OCI-LY1 (cell line): ENCODE measurements around the gene CD200.

Experiments used
- H2AFZ ChIP-seq: fragments of 200-600 bp; sonication (generic), shearing (Covaris generic); 2 replicates; pipeline ENCODE4 v1.6.0; 2014; ENCODE audit warnings: antibody characterized with exemption, mild to moderate bottlenecking, low read length
- H3F3A ChIP-seq: fragments of 200-600 bp; sonication (generic), shearing (Covaris generic); 2 replicates; pipeline ENCODE4 v1.6.0; 2014; ENCODE audit warnings: mild to moderate bottlenecking, antibody characterized with exemption, low read length, moderate library complexity; ENCODE audit not compliant: insufficient read depth
- H3K27ac ChIP-seq: fragments of 200-600 bp; sonication (generic); 2 replicates; pipeline ENCODE4 v1.5.1; 2014; ENCODE audit warnings: low read length, mixed run types, mild to moderate bottlenecking, low read depth; ENCODE audit not compliant: poor library complexity, severe bottlenecking
- H3K27me3 ChIP-seq: fragments of 200-600 bp; sonication (generic); 2 replicates; pipeline ENCODE4 v1.6.0; 2014; ENCODE audit warnings: antibody characterized with exemption, mild to moderate bottlenecking, low read length, moderate library complexity; ENCODE audit not compliant: insufficient read depth
- H3K36me3 ChIP-seq: fragments of 200-600 bp; sonication (generic); 2 replicates; pipeline ENCODE4 v1.6.1; 2014; ENCODE audit warnings: mild to moderate bottlenecking, antibody characterized with exemption, low read length, moderate library complexity, mixed read lengths; ENCODE audit not compliant: insufficient read depth
- H3K4me1 ChIP-seq: fragments of 200-600 bp; sonication (generic); 2 replicates; pipeline ENCODE4 v1.5.1; 2014; ENCODE audit warnings: mild to moderate bottlenecking, low read length, moderate library complexity; ENCODE audit not compliant: insufficient read depth, severe bottlenecking
- H3K4me2 ChIP-seq: fragments of 200-600 bp; sonication (generic), shearing (Covaris generic); 2 replicates; pipeline ENCODE4 v1.6.1; 2014; ENCODE audit warnings: low read length
- H3K4me3 ChIP-seq: fragments of 200-600 bp; sonication (generic); 2 replicates; pipeline ENCODE4 v1.5.1; 2014; ENCODE audit warnings: low read length, low read depth, mild to moderate bottlenecking, mixed read lengths; ENCODE audit not compliant: poor library complexity, severe bottlenecking
- H3K79me2 ChIP-seq: fragments of 200-600 bp; shearing (Covaris generic); 2 replicates; pipeline ENCODE4 v1.6.1; 2016; ENCODE audit warnings: mixed run types, low read length, mixed read lengths; ENCODE audit not compliant: insufficient read depth
- H3K9ac ChIP-seq: fragments of 200-600 bp; sonication (generic), shearing (Covaris generic); 2 replicates; pipeline ENCODE4 v1.6.1; 2014; ENCODE audit warnings: mild to moderate bottlenecking, low read length, mixed read lengths
- H3K9me2 ChIP-seq: fragments of 200-600 bp; sonication (generic), shearing (Covaris generic); 2 replicates; pipeline ENCODE4 v1.6.1; 2014; ENCODE audit warnings: low read depth, mild to moderate bottlenecking, low read length, mixed read lengths
- H3K9me3 ChIP-seq: fragments of 200-600 bp; shearing (Covaris generic); 2 replicates; pipeline ENCODE4 v1.6.1; 2014; ENCODE audit warnings: low read length, mixed read lengths
- H4K20me1 ChIP-seq: fragments of 200-600 bp; sonication (generic), shearing (Covaris generic); 2 replicates; pipeline ENCODE4 v1.6.0; 2016; ENCODE audit warnings: mild to moderate bottlenecking, low read length; ENCODE audit not compliant: insufficient read depth
- EZH2 ChIP-seq: fragments of 200-600 bp; sonication (generic), shearing (Covaris generic); IDR thresholded peaks from 2 replicates; pipeline ENCODE4 v1.8.0; 2017; ENCODE audit warnings: borderline replicate concordance, mixed run types, mild to moderate bottlenecking, antibody characterized with exemption, low read length, moderate library complexity, mixed read lengths
- TF ChIP-seq, protein P1 (sequence below): fragments of 200-600 bp; sonication (generic), shearing (Covaris generic); IDR thresholded peaks from 2 replicates; pipeline ENCODE4 v1.5.1; 2017; ENCODE audit warnings: mild to moderate bottlenecking, antibody characterized with exemption, low read length, moderate library complexity, mixed read lengths

CD200 gene

DNA sequence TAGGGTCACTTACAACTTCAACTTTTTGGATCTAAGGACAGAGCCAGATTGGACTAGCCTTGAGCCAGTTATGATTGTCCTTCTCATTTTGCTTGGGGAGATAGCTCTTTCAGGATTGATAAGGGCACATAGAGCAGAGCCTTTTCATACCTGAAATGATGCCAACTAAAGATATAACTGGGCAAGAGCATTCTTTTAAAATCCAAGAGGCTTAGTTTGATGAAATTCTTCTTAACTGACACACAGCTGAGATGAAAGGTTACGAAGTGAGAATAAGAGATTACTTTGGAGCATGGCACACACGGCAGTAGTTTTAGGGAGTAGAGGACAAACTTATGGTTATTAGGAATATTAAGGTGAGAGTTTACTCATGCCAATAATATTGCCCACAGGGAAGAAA is 12.7 kb downstream of the CD200 start:
- H3K9me3 ChIP-seq = no peaks in the 10 kb centered on the region
- H3K4me3 ChIP-seq = no peak overlapping the region
- no peak overlapping the region for H3K4me2 ChIP-seq
- no peak overlapping the region for H2AFZ ChIP-seq
- no peaks in the 10 kb centered on the region for H3K79me2 ChIP-seq
- no peaks in the 10 kb centered on the region for H3F3A ChIP-seq
- no peaks in the 10 kb centered on the region for H3K27me3 ChIP-seq
- TF ChIP-seq EZH2 = no peak
- TF ChIP-seq, protein P1, sequence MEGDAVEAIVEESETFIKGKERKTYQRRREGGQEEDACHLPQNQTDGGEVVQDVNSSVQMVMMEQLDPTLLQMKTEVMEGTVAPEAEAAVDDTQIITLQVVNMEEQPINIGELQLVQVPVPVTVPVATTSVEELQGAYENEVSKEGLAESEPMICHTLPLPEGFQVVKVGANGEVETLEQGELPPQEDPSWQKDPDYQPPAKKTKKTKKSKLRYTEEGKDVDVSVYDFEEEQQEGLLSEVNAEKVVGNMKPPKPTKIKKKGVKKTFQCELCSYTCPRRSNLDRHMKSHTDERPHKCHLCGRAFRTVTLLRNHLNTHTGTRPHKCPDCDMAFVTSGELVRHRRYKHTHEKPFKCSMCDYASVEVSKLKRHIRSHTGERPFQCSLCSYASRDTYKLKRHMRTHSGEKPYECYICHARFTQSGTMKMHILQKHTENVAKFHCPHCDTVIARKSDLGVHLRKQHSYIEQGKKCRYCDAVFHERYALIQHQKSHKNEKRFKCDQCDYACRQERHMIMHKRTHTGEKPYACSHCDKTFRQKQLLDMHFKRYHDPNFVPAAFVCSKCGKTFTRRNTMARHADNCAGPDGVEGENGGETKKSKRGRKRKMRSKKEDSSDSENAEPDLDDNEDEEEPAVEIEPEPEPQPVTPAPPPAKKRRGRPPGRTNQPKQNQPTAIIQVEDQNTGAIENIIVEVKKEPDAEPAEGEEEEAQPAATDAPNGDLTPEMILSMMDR = no peak
- H3K36me3 ChIP-seq = no peaks in the 10 kb centered on the region; the same call in 1 of the 2 replicates
- H3K4me1 ChIP-seq = no peaks in the 10 kb centered on the region
- H4K20me1 ChIP-seq = no peaks in the 10 kb centered on the region
- no peak overlapping the region for H3K27ac ChIP-seq
- no peaks in the 10 kb centered on the region for H3K9me2 ChIP-seq
- H3K9ac ChIP-seq = no peak overlapping the region

DNA sequence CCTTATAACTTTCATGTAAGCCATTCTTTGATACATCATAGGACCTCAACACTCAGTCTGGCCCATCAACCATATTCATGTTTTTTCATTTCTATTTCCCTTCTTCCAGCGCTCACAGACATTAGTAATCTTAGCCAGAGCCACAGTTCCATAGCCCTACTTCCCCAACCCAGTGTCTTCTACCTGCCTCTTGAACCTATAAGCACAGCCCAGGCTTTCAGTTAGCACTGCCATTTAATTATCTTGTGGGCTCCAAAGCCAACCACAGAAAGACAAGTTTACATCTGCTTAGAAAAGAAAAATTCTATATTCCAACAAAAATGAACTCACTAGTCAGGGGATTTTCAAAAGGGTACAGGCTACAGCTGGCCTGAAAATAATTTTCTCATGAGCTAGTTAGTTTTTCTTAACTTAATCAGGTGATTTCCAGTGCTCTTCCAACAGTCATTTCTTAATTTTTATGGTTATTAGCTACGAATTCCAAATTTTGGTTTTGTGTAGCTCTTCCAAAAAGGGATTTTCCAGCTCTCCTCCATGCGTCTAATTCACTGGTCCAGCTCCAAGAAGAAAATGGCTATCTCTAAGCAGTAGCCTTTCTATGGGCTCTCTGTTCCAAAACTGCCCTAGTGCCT is 13.7 kb downstream of the CD200 start:
- no peaks in the 10 kb centered on the region; the same call in 1 of the 2 replicates for H3K36me3 ChIP-seq

DNA sequence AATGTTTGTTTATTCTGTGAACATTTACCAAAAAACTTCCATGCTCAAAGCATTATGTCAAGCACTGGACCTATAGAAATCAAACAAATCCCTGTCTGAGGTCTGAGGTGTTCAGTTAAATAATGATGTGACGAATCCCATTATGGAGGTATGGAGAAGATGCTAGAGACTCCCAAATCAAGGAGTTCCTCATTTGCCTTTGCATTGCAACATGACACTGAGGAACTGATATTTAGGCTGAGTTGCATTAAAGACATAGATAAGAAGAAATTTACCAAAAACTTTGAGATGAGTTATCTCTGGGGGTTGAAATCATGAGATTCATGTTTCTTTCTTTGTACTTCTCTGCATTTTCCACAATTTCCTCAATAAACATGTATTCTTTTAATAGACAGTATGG is 16.0 kb downstream of the CD200 start:
- H3K4me1 ChIP-seq = no peaks in the 10 kb centered on the region
- no peak overlapping the region for H3K27ac ChIP-seq
- no peaks in the 10 kb centered on the region for H3F3A ChIP-seq
- TF ChIP-seq, protein P1 = no peak
- no peak for TF ChIP-seq EZH2
- H3K9me2 ChIP-seq = no peaks in the 10 kb centered on the region
- no peak overlapping the region for H2AFZ ChIP-seq
- H3K4me2 ChIP-seq = no peak overlapping the region
- no peaks in the 10 kb centered on the region for H3K79me2 ChIP-seq
- H3K27me3 ChIP-seq = no peaks in the 10 kb centered on the region
- H3K9me3 ChIP-seq = no peaks in the 10 kb centered on the region
- H3K4me3 ChIP-seq = no peak overlapping the region
- no peak overlapping the region for H3K9ac ChIP-seq
- H3K36me3 ChIP-seq = no peaks in the 10 kb centered on the region
- H4K20me1 ChIP-seq = no peaks in the 10 kb centered on the region

More for the DNA sequence above, 13.7 kb downstream of the CD200 start:
- Histone ChIP-seq H3K27ac (no peak overlapping the region), H3K9ac (no peak overlapping the region), H4K20me1 (no peaks in the 10 kb centered on the region), H3K9me2 (no peaks in the 10 kb centered on the region), H3K4me2 (no peak overlapping the region), H2AFZ (no peak overlapping the region), H3K79me2 (no peaks in the 10 kb centered on the region), H3K4me3 (no peak overlapping the region), H3K9me3 (no peaks in the 10 kb centered on the region), H3F3A (no peaks in the 10 kb centered on the region), H3K27me3 (no peaks in the 10 kb centered on the region), H3K4me1 (no peaks in the 10 kb centered on the region)
- no peak for TF ChIP-seq EZH2
- TF ChIP-seq, protein P1 = no peak
